HG03439 (cell line): Measurements from ENCODE around the gene RPL13A.
"Not testable (repeated sequence)": the region's sequence is repeated elsewhere in the genome, so short reads cannot be mapped to it uniquely, and the experiment has no call there.

Source experiments
- ATAC-seq: cut with Tn5 transposase; IDR thresholded peaks from one replicate; pipeline ENCODE4 v1.9.1; 2021; ENCODE audit warnings: mild to moderate bottlenecking, moderate library complexity; ENCODE audit not compliant: unreplicated experiment

The RPL13A gene

DNA sequence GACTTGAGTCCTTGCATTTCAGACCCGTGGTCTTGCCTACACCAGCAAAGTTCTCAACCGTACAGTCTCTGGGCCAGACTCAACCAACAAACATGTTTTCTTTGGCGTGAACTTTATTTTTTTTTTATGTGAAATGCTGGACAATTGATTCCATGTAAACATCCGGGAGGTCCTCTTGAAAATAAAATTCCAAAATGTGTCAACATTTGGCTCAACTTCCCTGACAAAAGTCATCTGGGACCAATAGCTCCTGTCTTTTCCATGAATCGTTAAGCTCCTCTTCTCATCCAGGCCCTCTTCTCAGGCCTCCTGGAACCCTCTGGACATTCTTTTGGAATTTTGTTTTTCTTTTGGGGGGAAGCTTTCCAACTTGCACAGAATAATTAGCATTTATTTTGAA is 31.6 kb upstream of the RPL13A start:
- ATAC-seq: no peak

DNA sequence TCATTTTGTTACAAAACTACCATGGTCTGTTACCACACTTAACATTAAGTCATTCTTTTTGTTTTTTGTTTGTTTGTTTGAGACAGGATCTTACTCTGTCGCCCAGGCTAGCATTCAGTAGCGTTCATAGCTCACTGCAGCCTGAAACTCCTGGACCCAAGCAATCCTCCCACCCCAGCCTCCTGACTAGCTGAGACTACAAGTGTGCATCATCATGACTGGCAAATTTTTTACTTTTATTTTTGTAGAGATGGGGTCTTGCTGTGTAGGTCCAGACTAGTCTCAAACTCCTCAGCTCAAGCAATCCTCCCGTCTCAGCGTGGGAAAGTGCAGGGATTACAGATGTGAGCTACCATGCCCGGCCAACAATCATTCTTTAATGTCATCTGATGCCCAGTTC is 31.1 kb upstream of the RPL13A start:
- no peak for ATAC-seq

DNA sequence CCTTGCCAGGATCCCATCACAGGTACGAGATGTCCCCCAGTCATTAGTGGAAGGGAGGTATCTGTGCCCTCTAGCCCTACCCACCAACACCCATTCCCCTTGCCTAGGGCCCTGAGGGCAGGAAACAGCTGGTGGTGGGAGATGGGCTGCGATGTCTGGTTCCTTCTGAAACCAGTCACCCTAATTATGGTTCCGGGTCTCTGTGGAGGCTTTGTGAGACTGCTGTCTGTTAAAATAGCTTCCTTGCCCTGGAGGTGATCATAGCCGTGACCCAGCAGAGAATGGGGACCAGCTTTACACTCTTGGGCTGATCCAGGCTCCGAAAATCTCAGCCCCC is 28.9 kb upstream of the RPL13A start:
- no peak for ATAC-seq

DNA sequence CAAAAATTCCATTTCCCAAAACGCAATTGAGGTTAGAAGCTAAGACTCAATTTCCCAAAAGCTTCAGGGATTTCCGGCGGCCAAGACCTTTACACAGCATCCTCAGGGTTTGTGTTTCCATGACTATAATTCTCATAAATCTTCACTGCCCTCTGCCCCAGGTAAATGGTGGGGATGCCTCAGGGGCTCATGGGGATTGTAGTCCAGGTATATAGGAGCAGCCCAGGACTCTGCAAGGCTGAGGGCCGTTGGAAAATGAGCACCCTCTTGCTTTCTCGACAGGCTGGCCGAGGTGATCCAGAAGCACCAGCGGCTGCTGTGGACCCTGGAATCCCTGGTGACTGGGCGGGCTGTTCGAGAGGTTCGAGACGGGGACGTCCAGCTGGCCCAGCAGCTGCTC is 28.0 kb upstream of the RPL13A start:
- ATAC-seq: no peak

DNA sequence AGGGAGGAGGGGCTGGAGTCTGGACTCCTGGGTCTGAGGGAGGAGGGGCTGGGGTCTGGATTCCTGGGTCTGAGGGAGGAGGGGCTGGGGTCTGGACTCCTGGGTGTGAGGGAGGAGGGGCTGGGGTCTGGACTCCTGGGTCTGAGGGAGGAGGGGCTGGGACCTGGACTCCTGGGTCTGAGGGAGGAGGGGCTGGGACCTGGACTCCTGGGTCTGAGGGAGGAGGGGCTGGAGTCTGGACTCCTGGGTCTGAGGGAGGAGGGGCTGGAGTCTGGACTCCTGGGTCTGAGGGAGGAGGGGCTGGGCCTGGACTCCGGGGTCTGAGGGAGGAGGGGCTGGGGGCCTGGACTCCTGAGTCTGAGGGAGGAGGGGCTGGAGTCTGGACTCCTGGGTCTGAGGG is 26.3 kb upstream of the RPL13A start:
- ATAC-seq: not testable (repeated sequence)

DNA sequence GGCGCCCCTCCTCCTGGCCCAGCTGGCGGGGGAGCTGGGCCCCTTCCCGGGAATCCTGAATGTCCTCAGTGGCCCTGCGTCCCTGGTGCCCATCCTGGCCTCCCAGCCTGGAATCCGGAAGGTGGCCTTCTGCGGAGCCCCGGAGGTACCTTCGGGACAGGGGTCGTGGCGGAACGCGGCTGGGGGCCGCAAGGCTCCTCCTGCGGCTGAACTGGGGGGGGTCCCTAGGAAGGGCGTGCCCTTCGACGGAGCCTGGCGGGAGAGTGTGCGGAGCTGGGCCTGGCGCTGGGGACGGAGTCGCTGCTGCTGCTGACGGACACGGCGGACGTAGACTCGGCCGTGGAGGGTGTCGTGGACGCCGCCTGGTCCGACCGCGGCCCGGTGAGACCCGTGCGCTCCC is 25.8 kb upstream of the RPL13A start:
- no peak for ATAC-seq

DNA sequence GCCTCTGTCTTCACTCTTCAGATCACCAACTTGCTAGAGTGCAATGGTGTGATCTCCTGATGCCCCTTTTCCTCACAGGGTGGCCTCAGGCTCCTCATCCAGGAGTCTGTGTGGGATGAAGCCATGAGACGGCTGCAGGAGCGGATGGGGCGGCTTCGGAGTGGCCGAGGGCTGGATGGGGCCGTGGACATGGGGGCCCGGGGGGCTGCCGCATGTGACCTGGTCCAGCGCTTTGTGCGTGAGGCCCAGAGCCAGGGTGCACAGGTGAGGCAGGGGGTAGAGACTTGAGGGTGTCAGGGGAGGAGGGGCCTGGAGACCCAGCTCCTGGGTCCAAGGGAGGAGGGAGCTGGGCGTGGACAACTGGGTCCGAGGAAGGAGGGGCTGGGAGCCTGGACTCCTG is 24.9 kb upstream of the RPL13A start:
- no peak for ATAC-seq

DNA sequence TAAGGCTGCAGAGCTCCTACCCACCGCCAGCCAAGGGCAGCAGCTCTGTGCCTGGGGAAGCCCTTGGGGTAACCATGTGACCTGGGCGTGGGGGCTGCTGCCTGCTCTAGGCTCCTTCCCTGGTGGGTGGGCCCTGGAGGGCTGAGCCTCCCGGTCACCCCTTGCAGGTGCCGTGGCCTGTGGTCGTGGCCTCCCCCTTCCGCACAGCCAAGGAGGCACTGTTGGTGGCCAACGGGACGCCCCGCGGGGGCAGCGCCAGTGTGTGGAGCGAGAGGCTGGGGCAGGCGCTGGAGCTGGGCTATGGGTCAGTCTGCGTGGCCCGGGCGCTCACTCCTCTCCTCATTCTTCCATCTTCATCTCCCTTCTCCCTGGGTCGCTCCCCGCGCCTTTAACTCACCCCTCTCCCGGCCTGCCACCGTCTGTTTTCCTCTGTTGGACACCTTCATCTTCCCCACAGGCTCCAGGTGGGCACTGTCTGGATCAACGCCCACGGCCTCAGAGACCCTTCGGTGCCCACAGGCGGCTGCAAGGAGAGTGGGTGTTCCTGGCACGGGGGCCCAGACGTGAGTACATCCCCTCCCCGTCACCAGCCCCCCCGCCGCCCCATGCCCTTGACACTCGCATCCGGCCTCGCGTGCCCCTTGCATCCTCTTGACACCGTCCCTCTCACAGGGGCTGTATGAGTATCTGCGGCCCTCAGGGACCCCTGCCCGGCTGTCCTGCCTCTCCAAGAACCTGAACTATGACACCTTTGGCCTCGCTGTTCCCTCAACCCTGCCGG is 23.3 kb upstream of the RPL13A start:
- no peak for ATAC-seq

DNA sequence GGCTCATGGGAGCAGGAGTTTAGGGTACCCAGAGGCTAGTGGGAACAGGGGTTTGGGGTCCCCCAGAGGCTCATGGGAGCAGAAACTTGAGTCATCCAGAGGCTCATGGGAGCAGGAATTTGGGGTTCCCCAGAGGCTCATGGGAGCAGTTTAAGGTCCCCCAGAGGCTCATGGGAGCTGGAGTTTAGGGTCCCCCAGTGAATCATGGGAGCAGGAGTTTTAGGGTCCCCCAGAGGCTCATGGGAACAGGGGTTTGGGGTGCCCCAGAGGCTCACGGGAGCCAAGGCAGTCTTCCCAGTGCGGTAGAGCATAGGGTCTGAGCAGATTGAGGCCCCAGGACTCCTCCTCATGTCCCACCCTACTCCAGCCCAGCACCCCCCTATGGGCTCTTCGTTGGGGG is 22.0 kb upstream of the RPL13A start:
- ATAC-seq: no peak

DNA sequence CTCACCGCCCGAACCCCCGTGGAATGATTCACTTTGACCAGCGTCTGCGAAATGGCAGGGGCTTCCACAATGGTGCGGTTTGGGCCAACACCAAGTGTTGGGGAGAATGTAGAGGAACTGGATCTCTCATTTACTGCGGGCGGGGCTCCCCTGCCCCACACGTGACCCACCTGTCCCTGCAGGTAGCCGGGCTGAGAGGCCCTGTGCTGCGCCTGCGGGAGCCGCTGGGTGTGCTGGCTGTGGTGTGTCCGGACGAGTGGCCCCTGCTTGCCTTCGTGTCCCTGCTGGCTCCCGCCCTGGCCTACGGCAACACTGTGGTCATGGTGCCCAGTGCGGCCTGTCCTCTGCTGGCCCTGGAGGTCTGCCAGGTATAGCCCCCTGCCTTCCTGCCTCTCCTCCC is 19.2 kb upstream of the RPL13A start:
- ATAC-seq: no peak

DNA sequence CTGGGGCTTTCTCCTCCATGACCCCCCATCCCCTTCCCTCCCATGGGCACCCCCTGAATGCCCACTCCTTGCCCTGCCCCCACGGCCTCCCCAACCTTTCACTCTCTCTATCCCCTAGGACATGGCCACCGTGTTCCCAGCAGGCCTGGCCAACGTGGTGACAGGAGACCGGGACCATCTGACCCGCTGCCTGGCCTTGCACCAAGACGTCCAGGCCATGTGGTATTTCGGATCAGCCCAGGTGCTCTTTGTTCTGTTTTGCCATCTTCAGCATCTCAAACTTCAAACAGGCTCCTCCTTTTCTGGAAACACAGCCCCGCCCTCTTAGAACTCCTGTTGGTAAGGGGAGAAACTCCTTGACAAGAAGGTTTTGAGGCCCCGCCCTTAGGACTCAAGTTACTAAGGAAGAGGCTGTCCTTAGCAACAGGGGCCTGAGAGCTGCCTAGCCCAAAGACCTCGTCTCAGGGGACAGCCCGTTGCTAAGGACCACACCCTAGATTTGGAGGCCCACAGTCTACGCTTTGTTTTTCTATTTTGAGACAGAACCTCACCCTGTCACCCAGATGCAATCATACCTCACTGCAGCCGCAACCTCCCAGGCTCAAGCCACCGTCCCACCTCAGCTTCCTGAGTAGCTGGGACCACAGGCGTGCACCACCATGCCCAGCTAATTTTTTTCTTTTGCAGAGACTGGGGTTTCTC is 18.5 kb upstream of the RPL13A start:
- ATAC-seq: no peak

DNA sequence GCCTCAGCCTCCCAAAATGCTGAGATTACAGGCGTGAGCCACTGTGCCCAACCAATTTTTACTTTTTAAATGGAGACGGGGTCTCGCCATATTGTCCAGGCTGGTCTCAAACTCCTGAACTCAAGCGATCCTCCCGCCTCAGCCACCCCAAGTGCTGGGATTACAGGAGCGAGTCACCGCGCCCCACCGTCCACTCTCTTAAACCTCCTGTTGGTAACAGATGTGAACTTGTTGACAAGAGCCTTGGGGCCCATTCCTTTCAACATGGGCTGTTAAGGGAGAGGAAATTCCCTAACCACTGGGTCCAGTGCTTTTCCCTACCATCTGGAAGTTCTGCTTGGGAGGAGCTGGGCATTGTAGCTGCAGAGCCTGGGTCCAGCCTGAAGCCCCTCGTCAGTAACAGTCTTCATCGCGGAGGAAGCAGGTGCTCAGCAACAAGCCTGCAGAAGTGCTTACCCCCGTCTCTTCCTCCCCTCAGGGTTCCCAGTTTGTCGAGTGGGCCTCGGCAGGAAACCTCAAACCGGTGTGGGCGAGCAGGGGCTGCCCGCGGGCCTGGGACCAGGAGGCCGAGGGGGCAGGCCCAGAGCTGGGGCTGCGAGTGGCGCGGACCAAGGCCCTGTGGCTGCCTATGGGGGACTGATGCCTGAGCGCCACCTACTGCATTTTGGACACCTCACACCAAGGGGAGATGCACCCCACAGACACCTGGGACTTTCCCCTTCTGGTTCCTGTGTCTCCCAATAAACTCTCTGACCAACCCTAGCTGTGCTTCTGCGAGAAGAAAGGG is 17.4 kb upstream of the RPL13A start:
- peak; percentile 55 for ATAC-seq

DNA sequence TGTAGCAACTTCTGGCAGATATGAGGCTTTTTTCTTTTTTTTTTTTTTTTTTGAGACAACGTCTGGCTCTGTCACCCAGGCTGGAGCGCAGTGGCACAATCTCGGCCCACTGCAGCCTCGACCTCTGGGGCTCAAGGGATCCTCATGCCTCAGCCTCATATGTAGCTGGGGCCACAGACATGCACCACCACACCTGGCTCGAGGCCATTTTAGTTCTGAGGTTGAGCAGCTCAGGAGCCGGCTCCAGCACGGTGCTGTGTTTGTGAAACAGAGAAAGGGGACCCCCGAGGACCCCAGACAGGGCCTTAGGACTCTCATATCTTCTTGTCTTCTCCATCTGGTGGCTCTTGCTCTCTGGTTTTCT is 16.8 kb upstream of the RPL13A start:
- no peak for ATAC-seq

DNA sequence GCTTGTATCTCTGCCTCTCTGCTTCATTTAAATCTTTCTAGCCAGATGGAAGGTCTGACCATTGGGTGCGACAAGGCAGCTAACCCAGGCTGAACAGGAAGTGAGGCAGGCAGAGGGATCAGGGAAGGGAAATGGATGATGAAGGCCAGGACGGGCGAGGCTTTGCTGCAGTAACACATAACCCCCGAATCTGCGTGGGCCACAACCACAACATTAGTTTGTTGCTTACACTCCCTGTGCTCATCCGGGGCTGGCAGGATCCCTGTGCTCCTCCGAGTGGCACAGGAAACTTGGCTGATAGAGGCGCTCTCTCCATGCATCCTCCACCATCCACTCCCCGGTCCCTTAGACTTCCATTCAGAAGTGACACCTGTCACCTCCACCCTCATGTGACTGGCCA is 14.5 kb upstream of the RPL13A start:
- ATAC-seq: no peak

DNA sequence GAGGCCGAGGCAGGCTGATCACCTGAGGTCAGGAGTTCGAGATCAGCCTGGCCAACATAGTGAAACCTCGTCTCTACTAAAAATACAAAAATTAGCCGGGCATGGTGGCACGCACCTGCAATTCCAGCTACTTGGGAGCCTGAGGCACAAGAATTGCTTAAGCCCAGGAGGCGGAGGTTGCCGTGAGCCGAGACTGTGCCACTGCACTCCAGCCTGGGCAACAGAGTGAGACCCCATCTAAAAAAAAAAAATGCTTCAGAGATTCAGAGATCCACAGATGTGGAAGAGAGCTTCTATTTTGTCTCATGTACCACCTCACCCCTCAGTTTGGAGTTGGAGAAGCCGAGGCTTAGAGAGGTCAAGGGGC is 13.9 kb upstream of the RPL13A start:
- ATAC-seq: not testable (repeated sequence)

DNA sequence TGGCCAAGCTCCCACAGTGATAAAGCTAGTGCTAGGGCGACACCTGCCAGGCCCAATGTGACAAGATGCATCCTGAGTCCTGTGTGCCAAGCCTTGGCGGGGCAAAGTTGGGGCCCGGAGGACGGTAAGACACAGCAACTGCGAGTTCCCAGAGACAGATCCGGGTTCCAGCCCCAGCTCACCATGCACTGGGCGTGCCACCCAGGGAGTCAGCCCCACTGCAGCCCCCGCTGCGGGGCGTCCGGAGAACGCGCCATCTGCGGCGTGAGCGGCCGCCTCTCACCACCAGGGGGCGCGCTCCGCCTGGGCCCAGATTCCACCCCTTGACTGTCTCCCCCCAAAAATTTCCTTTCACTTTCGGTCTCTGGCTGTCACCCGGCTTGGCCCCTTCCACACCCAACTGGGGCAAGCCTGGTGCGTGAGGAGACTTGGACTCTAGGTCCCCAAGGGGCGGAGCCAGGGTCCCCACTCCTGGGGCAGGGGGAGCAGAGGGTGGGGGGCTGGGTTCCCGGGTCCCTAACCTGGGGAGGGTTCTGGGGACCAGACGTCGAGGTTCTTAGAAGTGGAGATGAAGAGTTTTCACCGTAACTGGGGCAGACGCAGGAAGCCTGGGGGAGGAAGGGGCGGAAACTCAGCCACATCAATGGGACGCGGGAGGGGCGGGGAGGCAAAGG is 13.4 kb upstream of the RPL13A start, which contains the start of gene FLT3LG:
FLT3LG (plus strand) TSS at position 348 of the 674 bp plus-strand sequence. CDS start 425 bp downstream, outside the sequence.
- peak; percentile 51 for ATAC-seq

DNA sequence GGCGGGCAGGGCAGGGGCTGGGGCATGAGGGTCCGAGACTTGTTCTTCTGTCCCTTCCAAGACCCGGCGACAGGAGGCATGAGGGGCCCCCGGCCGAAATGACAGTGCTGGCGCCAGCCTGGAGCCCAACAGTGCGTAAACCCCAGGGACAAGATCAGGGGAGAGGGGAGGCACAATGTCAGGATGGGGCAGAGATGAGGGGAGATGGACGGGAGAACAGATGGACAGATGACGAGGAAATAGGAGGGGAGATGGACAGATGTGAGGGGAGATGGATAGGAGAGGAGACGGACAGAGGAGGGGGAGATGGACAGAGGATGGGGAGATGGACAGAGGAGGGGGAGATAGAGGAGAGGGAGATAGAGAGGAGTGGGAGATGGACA is 12.9 kb upstream of the RPL13A start:
- no peak for ATAC-seq

DNA sequence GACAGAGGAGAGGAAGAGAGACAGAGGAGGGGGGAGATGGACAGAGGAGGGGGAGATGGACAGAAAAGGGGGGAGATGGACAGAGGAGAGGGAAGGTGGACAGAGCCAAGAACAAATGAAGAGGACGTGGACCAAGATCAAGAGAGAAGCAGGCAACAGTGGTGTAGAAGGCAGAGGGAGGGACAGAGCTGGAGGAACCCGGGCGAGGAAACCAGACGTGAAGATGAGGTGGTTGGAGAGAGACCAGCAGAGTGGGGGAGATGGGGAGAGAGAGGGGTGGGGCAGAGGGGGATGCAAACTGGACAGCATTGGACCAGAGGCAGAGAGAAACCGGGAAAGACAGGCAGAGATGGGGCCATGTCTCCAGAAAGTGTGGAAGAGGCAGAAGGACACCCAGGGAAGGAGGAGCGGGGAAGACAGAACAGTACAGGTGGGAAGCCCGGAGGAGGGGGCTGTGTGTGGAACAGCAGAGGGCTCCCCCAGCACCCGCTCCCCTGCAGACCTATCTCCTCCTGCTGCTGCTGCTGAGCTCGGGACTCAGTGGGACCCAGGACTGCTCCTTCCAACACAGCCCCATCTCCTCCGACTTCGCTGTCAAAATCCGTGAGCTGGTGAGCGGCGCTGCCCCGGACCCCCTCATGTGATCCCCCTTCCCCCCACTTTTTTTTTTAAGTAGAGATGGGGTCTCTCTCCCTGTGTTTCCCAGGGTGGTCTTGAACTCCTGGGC is 12.1 kb upstream of the RPL13A start:
- no peak for ATAC-seq

DNA sequence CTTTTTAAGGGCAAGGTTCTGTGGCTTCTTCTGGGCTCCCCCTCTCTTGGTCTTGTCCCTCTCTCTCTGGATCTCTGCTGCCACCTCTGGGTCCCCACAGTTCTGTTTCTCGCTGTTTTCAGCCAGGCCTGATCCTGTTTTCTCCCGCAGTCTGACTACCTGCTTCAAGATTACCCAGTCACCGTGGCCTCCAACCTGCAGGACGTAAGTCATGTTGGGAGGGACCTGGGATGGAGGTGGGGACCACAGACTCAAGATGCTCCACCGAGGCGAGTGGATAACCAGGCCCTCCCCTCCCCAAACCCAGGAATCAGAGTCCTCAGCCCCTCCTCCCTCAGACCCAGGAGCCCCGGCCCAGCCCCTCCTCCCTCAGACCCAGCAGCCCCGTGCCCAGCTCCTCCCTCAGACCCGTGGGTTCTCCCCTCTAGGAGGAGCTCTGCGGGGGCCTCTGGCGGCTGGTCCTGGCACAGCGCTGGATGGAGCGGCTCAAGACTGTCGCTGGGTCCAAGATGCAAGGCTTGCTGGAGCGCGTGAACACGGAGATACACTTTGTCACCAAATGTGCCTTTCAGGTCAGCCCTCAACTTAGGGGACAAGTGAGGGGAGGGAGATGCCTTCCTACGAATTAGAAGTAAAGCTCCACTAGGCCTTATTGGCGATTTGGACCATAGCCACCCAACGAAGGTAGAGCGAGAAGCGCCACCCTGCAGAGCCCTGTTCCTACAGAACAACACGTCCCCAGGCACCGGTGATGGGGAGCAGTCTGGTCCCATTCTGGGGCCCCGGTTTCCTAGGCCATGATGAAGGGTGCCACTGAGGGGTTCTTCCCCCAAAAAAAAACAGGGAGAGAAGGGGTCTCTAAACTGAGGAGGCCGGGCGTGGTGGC is 11.2 kb upstream of the RPL13A start:
- no peak for ATAC-seq
